IPS-15b (cell line): ENCODE measurements around the gene LDLRAP1.

Source experiments
- H3K27me3 ChIP-seq: one replicate; pipeline ENCODE4 v1.6.1; 2013; ENCODE audit warnings: low read length; ENCODE audit not compliant: control insufficient read depth, insufficient read depth
- H3K36me3 ChIP-seq: one replicate; pipeline ENCODE4 v1.6.1; 2013; ENCODE audit warnings: low read length; ENCODE audit not compliant: control insufficient read depth, insufficient read depth
- H3K4me1 ChIP-seq: one replicate; pipeline ENCODE4 v1.6.1; 2013; ENCODE audit warnings: mild to moderate bottlenecking, low read length; ENCODE audit not compliant: control insufficient read depth, insufficient read depth
- H3K4me3 ChIP-seq: one replicate; pipeline ENCODE4 v1.5.1; 2013; ENCODE audit warnings: low read depth, low read length
- H3K9ac ChIP-seq: one replicate; pipeline ENCODE4 v1.6.1; 2013; ENCODE audit warnings: low read depth, mild to moderate bottlenecking, low read length
- H3K9me3 ChIP-seq: one replicate; pipeline ENCODE4 v1.6.1; 2013; ENCODE audit warnings: mild to moderate bottlenecking, low read length; ENCODE audit not compliant: control insufficient read depth, insufficient read depth

Gene LDLRAP1

DNA sequence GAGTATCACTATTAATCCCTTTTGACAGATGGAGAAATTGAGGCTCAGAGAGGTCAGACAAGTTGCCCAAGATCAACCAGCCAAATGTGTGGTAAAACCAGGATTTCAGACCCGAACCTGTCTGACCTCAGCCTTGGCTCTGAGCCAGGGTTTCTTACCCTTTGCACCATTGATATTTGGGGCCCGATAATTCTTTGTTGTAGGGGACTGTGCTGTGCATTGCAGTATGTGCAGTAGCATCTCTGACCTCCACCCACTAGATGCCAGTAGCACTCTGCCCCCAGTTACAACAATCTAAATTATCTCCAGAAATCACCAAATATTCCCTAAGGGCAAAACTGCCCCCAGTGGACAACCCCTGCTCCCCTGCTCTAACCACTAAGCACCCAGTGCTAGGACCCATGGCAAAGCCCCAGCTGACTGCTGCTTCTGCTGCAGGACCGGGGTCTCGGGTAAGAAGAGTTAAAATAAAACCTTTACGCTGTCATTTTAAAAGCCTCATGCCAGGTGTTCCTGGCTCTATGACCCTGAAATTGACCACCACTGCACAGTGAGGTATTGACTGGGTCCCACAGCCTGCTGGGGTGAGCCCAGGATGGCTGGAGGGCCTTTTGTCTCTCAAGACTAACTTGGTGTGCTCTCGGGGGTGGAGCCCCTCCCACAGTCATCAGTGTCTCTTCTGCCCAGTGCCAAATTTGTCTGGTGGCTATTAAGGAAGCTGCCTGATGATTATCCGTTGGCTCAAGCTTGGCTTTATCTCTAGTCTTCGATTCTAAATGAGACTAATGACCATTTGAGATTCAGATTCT, 67.6 kb downstream of the LDLRAP1 start:
- H3K9me3 ChIP-seq, result no peaks in the 10 kb centered on the region
- H3K4me1 ChIP-seq, result peaks cover 6% of the 10 kb centered on the region
- peaks cover 20% of the 10 kb centered on the region for H3K27me3 ChIP-seq
- H3K9ac ChIP-seq, result no peak overlapping the region
- no peak overlapping the region for H3K4me3 ChIP-seq
- H3K36me3 ChIP-seq, result no peaks in the 10 kb centered on the region

GRCh38 chr1:25611843-25612242, 68.4 kb downstream of the LDLRAP1 start:
- H3K4me1 ChIP-seq, result peaks cover 6% of the 10 kb centered on the region
- H3K4me3 ChIP-seq, result no peak overlapping the region
- no peaks in the 10 kb centered on the region for H3K36me3 ChIP-seq
- H3K9ac ChIP-seq, result no peak overlapping the region
- H3K27me3 ChIP-seq, result peaks cover 20% of the 10 kb centered on the region
- H3K9me3 ChIP-seq, result no peaks in the 10 kb centered on the region

GRCh38 chr1:25612421-25612820, 69.0 kb downstream of the LDLRAP1 start:
- Histone ChIP-seq H3K9ac (no peak overlapping the region), H3K36me3 (no peaks in the 10 kb centered on the region), H3K27me3 (peaks cover 20% of the 10 kb centered on the region), H3K9me3 (no peaks in the 10 kb centered on the region), H3K4me3 (no peak overlapping the region), H3K4me1 (peaks cover 6% of the 10 kb centered on the region)

- Histone ChIP-seq H3K4me3 (no peak overlapping the region), H3K36me3 (no peaks in the 10 kb centered on the region), H3K27me3 (peaks cover 22% of the 10 kb centered on the region), H3K4me1 (peaks cover 6% of the 10 kb centered on the region), H3K9ac (no peak overlapping the region), H3K9me3 (no peaks in the 10 kb centered on the region)
Measured at GRCh38 chr1:25613091-25613490, 69.7 kb downstream of the LDLRAP1 start.

- no peak overlapping the region for H3K9ac ChIP-seq
- no peaks in the 10 kb centered on the region for H3K36me3 ChIP-seq
- peaks cover 27% of the 10 kb centered on the region for H3K27me3 ChIP-seq
- H3K4me1 ChIP-seq, result peaks cover 11% of the 10 kb centered on the region
- H3K4me3 ChIP-seq, result no peak overlapping the region
- no peaks in the 10 kb centered on the region for H3K9me3 ChIP-seq
Measured at GRCh38 chr1:25614501-25615171, 71.2 kb downstream of the LDLRAP1 start.

DNA sequence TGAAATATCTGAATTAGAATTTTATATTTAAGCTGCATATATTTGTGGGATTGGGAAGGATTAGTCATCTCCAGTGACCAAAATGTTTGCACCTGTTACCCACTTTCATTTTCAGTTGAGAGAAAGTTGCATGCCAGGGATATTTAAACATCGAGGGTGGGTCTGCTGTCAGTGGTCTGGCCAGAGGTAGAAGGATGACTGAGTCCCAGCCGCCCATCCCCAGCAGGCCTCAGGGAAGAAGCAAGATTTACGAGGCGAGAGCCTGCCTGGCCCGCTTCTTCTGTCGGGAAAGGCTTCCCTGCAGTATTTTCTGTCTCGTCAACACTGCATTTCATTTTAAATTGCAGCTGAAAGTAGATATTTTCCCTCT, 71.8 kb downstream of the LDLRAP1 start:
- Histone ChIP-seq H3K36me3 (no peaks in the 10 kb centered on the region), H3K4me1 (peaks cover 11% of the 10 kb centered on the region), H3K27me3 (peaks cover 27% of the 10 kb centered on the region), H3K9ac (no peak overlapping the region), H3K9me3 (no peaks in the 10 kb centered on the region), H3K4me3 (peak overlapping the region; percentile 69)

DNA sequence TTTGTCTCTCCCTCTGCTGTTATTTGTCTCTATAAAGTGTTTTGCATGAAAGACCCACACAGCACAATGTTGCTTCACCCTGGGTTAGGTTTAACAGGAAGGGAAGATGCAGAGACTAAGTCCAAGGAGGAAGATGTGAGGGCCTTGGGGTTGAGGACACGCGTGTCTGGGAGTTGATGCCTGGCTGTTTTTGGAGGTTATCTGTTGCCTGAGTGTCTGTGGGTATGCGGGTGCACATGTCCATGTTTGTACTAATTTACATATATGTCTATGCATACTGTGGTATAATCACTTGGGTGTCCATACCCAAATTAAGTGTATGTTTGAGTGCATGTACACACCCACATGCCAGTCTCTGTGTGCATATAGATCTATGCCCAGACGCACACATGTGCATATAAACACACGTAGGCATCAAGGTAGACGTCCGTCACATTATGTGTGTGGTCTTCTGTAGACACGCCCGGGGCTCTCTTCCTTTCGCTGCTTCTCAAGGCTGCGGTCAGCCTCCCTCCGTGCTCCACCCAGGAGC, 72.2 kb downstream of the LDLRAP1 start:
- Histone ChIP-seq H3K9ac (peak overlapping the region; percentile 16), H3K4me1 (peaks cover 11% of the 10 kb centered on the region), H3K9me3 (no peaks in the 10 kb centered on the region), H3K27me3 (peaks cover 27% of the 10 kb centered on the region), H3K4me3 (peak overlapping the region; percentile 69), H3K36me3 (no peaks in the 10 kb centered on the region)

- peaks cover 11% of the 10 kb centered on the region for H3K4me1 ChIP-seq
- peaks cover 27% of the 10 kb centered on the region for H3K27me3 ChIP-seq
- peak within 1 kb of the TSS; percentile 69 for H3K4me3 ChIP-seq
- H3K36me3 ChIP-seq, result no peaks in the 10 kb centered on the region
- H3K9me3 ChIP-seq, result no peaks in the 10 kb centered on the region
- peak within 1 kb of the TSS; percentile 16 for H3K9ac ChIP-seq
Measured at GRCh38 chr1:25616095-25616986, 72.9 kb downstream of the LDLRAP1 start, which contains the start of gene MAN1C1. MAN1C1 (plus strand) TSS chr1:25616791; CDS start chr1:25617798, 1,007 bp downstream.

- Histone ChIP-seq H3K36me3 (no peaks in the 10 kb centered on the region), H3K4me1 (peaks cover 11% of the 10 kb centered on the region), H3K4me3 (peak overlapping the region; percentile 55), H3K27me3 (peaks cover 27% of the 10 kb centered on the region), H3K9ac (no peak overlapping the region), H3K9me3 (no peaks in the 10 kb centered on the region)
Measured at GRCh38 chr1:25616987-25617624, 73.7 kb downstream of the LDLRAP1 start.

DNA sequence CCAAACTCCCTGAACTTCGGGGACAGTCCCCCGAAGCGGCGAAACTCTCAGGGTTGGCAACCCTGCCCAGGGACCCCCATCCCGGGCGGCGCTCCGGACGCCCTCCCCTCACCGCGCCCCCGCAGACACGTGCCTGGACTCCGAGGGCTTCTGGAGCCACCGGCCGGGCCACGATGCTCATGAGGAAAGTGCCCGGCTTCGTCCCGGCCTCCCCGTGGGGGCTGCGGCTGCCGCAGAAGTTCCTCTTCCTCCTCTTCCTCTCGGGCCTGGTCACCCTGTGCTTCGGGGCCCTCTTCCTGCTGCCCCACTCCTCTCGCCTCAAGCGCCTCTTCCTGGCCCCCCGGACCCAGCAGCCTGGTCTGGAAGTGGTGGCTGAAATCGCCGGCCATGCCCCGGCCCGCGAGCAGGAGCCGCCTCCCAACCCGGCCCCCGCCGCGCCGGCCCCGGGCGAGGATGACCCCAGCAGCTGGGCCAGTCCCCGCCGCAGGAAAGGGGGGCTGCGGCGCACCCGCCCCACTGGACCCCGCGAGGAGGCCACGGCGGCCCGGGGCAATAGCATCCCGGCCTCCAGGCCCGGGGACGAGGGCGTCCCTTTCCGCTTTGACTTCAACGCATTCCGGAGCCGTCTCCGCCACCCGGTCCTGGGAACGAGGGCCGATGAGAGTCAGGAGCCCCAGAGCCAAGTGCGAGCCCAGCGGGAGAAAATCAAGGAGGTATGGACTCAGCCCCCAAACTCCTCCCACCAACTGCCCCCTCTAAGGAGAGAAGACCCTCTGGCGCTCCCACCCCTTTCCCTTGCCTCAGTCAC, 74.4 kb downstream of the LDLRAP1 start:
- H3K9ac ChIP-seq, result no peak overlapping the region
- H3K4me1 ChIP-seq, result peaks cover 11% of the 10 kb centered on the region
- H3K36me3 ChIP-seq, result no peaks in the 10 kb centered on the region
- H3K4me3 ChIP-seq, result peak overlapping the region; percentile 27
- H3K27me3 ChIP-seq, result peaks cover 27% of the 10 kb centered on the region
- no peaks in the 10 kb centered on the region for H3K9me3 ChIP-seq
